ENCODE measurements around the gene GPD2. TPM values are rescaled to one million over a fixed set of nuclear protein-coding genes. Genes with fewer than 3 reads are reported as not detected.

The GPD2 gene
- total and polyA plus RNA-seq, 2 of the 8 experiments (the other 6 are each of a cell fraction or from before 2014, with no cell fraction given) = 8.4 to 43.1 TPM

DNA sequence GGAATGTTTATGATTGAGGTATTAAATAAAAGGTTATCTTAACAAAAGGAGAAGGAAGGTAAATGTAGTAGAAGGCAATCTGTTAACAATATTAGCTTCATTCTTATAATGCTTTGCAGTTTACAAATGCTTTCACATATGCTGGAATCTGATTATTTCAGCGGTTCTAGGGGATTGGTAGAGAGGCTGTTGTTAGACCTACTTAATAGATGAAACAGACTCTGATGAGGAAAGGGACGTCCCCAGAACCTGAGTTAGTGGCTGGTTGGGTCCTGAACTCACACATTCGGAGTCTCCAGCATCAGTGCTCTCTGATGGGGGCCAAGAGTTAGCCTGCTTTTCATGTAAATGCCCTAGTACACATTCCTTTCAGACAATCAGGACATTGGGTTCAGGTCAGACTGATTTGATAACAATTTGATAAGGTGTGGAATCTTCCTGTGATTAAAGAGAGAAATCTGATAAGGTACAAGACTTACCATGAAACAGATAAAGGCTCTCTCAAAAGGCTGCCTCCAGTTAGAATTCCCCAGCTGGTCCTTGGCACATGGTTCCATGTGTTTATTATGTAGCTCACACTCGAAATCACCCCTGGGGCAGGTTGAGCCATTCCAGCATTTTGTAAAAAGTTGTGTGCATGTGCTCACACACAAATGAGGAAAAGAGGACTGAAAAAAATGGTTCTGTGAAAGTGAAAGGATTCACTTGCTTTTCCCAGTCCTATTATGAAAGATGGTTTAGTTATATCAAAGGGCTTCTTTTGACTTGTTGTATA is 103.1 kb downstream of the GPD2 start:
- H3K9ac ChIP-seq (replicated peaks in 1 of 4; ENCODE audit: extremely low read depth in 1 of 4, low read depth in 3 of 4, low read length in 3 of 4) = no peak overlapping the region
- H3K79me1 ChIP-seq (ENCODE audit: low read depth, low read length) = no peaks in the 10 kb centered on the region; the same call in 1 of the 2 replicates
- CTCF ChIA-PET (ENCODE audit: partially characterized antibody) = interaction anchor here (1.0 kb wide), 1 partner anchor 354 kb away, joined by 4 read pairs; no protein-coding TSS in a partner anchor
- no peak overlapping the region for H3K27ac ChIP-seq (ENCODE audit: low read depth, low read length)
- no peak overlapping the region for H3K23ac ChIP-seq (ENCODE audit: insufficient read length)
- POLR2A ChIA-PET (ENCODE audit: partially characterized antibody) = no interaction called here
- H3K79me2 ChIP-seq (ENCODE audit: control insufficient read depth in 1 of 2, insufficient read depth in 2 of 2, low read length in 2 of 2) = no peaks in the 10 kb centered on the region
- H2BK15ac ChIP-seq (ENCODE audit: low read length) = no peak overlapping the region
- FAIRE-seq = no peak
- H3K56ac ChIP-seq (replicated peaks; ENCODE audit: insufficient read length, low read depth, low read length) = no peak overlapping the region
- H3K36me3 ChIP-seq (ENCODE audit: control insufficient read depth in 2 of 4, insufficient read depth in 4 of 4, low read length in 3 of 4) = no peaks in the 10 kb centered on the region
- no peak overlapping the region for H2BK12ac ChIP-seq (ENCODE audit: low read depth, low read length)
- no peaks in the 10 kb centered on the region for H3K23me2 ChIP-seq (ENCODE audit: low read depth, low read length)
- H3K4me1 ChIP-seq (replicated peaks in 1 of 4; ENCODE audit: control insufficient read depth in 3 of 4, insufficient read depth in 4 of 4, low read length in 3 of 4) = peaks cover 0 to 3% (median 0%) of the 10 kb centered on the region in 4 experiments; a peak in 1 of 7 replicates
- no peak overlapping the region for H4K5ac ChIP-seq (ENCODE audit: insufficient read length, low read depth, low read length)
- no peaks in the 10 kb centered on the region for H3K27me3 ChIP-seq (replicated peaks in 1 of 4; ENCODE audit: control insufficient read depth in 3 of 4, extremely low read depth in 1 of 4, insufficient read depth in 3 of 4, low read length in 3 of 4)
- H2BK120ac ChIP-seq (replicated peaks; ENCODE audit: low read depth, low read length) = no peak overlapping the region
- no peak overlapping the region for H3K4me3 ChIP-seq (ENCODE audit: extremely low read depth in 1 of 4, insufficient read depth in 2 of 4, low read depth in 3 of 4, low read length in 4 of 4)
- H4K8ac ChIP-seq (ENCODE audit: extremely low read depth, insufficient read depth, low read length) = no peak overlapping the region
- H4K91ac ChIP-seq (replicated peaks; ENCODE audit: insufficient read length, low read length) = no peak overlapping the region
- H2BK20ac ChIP-seq (ENCODE audit: low read length) = no peak overlapping the region
- DNase-seq (ENCODE audit: low read depth in 1 of 2, low spot score in 2 of 2) = no peak
- H3K14ac ChIP-seq (ENCODE audit: insufficient read length) = no peak overlapping the region
- H2BK5ac ChIP-seq (ENCODE audit: low read depth, low read length) = no peak overlapping the region
- no peak overlapping the region for H3K18ac ChIP-seq (ENCODE audit: extremely low read depth, low read length)
- no peak overlapping the region for H3K4me2 ChIP-seq (ENCODE audit: insufficient read depth in 1 of 2, low read depth in 2 of 2, low read length in 2 of 2)
- no peaks in the 10 kb centered on the region for H4K20me1 ChIP-seq (replicated peaks in 1 of 2; ENCODE audit: control insufficient read depth in 1 of 2, insufficient read depth in 2 of 2, low read length in 2 of 2)
- H3K9me3 ChIP-seq (ENCODE audit: insufficient read depth in 2 of 2, low read depth in 1 of 2, low read length in 1 of 2) = no peaks in the 10 kb centered on the region
- no peak overlapping the region for H2AK5ac ChIP-seq (ENCODE audit: low read depth, low read length)
- no peak overlapping the region for H3K4ac ChIP-seq (replicated peaks; ENCODE audit: insufficient read length, low read depth, low read length)
- WGBS, 2 experiments (ENCODE audit: extremely low coverage in 1 of 2, insufficient coverage in 1 of 2, insufficient read length in 1 of 2, insufficient replicate concordance in 2 of 2, low coverage in 1 of 2, low lambda C conversion rate in 2 of 2, missing lambda C conversion rate in 1 of 2) = 93% methylated on average over 4 of the region's 4 CpGs; no CpG with 5 or more reads in 1 of the 2 experiments
- no peak overlapping the region for H2AFZ ChIP-seq (ENCODE audit: low read length)
- TF ChIP-seq SRF (IDR thresholded peaks at IDR 0.05; ENCODE audit: low read depth, low read length) (no peak), SIX5 (IDR thresholded peaks at IDR 0.05; ENCODE audit: low read depth, low read length) (no peak), FOSL1 (IDR thresholded peaks at IDR 0.05; ENCODE audit: insufficient read depth, low read depth, low read length) (no peak), TAF7 (optimal IDR thresholded peaks at IDR 0.05; ENCODE audit: borderline replicate concordance, low read depth, low read length) (no peak), MAFK (IDR thresholded peaks at IDR 0.05; ENCODE audit: low read depth, low read length) (no peak), ASH2L (IDR thresholded peaks at IDR 0.05; ENCODE audit: low read length) (no peak), CHD2 (IDR thresholded peaks at IDR 0.05; ENCODE audit: low read length) (no peak), POU5F1 (IDR thresholded peaks at IDR 0.05; ENCODE audit: low read depth, low read length) (no peak), CTBP2 (IDR thresholded peaks at IDR 0.05; ENCODE audit: borderline replicate concordance, insufficient read depth, insufficient read length, low read length) (no peak), SUZ12 (IDR thresholded peaks at IDR 0.05; ENCODE audit: low read length) (no peak), CEBPB (IDR thresholded peaks at IDR 0.05; ENCODE audit: low read depth, low read length) (no peak), SIN3A (conservative IDR thresholded peaks at IDR 0.05 in 1 of 2, IDR thresholded peaks at IDR 0.05 in 1 of 2; ENCODE audit: low read depth in 1 of 2, low read length in 2 of 2) (no peak), RNF2 (IDR thresholded peaks at IDR 0.05; ENCODE audit: borderline replicate concordance, low read depth, low read length, missing control alignments, poor library complexity, severe bottlenecking) (no peak)

All from H1 (cell line).